Nucleus accumbens (tissue), 56 donors: Measurements from ENCODE around the gene NFYB.
"Not testable (repeated sequence)": the region's sequence is repeated elsewhere in the genome, so short reads cannot be mapped to it uniquely, and the experiment has no call there.

Experiments used
- DNase-seq, 56 donors: peaks; one replicate each; lab custom pipeline; 2025; lab: John Stamatoyannopoulos, UW

Gene NFYB

DNA sequence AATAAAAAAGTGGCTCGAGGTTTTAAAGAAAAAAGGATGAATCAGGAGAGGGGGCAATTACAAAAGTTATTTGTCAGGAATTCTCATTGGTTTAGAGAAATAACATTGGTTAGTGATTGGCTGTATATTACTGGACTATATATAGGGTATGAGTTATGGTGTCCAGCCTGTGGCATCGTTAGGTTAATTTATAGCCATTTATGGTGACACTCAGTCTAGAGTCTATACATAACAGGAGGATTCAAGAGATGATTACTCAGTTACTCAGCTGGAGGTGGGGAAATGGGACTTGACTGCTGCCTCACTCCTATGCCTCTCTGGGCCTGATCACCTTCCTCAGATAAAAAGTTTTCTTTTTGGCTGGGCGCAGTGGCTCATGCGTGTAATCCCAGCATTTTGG lies 25.6 kb upstream of the NFYB start:
- DNase-seq = no peak

DNA sequence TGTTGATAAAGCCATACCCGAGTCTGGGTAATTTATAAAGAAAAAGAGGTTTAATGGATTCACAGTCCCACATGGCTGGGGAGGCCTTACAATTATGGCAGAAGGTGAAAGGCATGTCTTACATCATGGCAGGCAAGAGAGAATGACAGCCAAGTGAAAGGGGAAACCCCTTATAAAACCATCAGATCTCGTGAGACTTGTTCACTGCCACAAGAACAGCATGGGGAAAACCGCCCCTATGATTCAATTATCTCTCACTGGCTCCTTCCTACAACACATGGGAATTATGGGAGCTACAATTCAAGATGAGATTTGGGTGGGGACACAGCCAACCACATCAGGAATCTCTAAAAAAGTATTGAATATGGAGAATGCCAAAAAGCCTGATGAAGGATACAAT lies 25.0 kb upstream of the NFYB start:
- not testable (repeated sequence) for DNase-seq

DNA sequence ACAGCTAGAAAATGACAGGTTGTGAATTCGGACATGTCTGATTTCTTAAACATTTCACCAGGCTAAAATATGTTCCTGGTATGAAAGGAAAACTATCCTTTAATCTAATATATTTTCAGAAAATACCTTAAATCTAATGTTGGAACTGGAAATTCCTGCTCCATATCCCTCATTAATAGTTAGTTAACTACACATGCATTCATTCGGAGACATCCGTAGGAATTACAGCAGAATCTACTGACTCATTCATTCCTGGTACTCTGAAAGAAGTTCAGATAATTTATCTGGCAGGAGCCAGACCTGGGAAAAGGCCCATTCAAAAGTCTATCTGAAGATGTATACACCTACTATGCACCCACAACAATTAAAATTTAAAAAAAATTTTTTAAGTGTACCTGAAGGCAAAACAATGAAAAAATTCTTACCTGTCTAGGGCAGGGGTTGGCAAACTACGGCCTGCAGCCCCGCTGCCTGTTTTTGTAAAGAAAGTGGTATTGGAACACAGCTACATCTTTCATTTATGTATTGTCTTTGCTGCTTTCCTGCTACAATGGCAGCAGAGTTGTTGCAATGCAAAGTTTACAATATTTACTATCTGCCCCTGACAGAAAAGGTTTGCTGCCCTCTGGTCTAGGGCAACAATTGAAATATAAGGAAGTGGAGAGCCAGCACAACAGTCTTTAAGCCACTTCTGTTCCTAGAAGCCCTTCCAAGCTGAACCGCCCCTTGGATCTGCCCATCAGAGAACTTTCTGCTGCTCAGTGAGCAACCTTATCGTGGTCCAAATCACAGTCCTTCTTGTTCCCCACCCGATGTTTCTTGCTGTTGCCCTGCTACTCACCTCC lies 17.9 kb upstream of the NFYB start:
- DNase-seq = no peak

DNA sequence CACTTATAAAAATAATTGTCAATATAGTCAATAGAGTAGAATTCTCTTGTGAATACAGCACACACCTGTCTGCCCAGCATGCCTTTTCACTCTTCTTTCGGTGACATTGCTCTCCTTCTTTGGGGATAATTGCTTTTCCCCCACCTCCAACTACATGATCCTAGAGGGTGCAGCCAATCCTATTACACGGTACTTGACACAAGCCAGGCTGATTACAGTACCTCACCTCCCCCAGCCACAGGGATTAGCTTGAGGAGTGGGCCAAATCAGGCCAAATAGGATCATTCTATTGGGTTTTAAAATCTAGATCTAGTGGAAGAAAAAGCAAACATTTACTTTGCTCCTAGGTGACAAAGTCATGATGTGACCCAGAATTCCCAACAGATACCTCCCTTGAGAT lies 16.8 kb upstream of the NFYB start:
- no peak for DNase-seq

DNA sequence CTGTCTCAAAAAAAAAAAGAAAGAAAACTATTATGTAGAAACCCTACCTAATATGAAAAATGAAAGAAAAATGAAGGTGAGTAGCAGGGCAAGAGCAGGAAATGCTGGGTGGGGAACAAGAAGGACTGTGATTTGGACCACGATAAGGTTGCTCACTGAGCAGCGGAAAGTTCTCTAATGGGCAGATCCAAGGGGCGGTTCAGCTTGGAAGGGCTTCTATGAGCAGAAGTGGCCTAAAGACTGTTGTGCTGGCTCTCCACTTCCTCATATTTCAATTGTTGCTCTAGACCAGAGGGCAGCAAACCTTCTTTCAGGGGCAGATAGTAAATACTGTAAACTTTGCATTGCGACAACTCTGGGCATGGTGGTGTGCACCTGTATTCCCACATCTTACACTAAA lies 16.3 kb upstream of the NFYB start:
- DNase-seq = no peak

DNA sequence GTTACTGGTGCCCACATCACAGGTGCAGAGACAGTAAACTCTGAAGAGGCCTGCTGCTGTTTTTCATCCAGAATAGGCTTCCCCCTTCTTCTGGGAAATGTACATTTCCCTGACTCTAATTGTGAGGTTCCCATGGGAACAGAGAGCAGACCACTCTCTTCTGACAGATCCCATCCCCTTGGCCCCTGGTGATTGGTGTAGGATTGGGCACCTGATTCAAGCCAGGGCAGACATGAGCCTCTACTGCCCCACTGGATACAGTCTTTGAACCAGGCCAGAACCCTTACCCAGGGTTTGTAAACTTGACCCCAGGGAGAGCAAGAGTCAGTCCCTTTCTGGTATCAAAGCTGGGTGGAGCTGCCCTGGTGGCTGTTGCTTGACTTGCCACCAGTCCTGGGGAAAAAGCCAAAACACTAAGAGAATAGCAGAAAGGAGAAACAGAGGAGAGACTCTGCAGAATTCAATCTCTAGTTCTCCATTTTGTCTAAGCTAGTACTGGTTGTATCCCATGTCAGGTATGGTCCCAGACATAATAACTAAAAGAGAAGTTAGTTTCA lies 14.8 kb upstream of the NFYB start:
- no peak for DNase-seq

DNA sequence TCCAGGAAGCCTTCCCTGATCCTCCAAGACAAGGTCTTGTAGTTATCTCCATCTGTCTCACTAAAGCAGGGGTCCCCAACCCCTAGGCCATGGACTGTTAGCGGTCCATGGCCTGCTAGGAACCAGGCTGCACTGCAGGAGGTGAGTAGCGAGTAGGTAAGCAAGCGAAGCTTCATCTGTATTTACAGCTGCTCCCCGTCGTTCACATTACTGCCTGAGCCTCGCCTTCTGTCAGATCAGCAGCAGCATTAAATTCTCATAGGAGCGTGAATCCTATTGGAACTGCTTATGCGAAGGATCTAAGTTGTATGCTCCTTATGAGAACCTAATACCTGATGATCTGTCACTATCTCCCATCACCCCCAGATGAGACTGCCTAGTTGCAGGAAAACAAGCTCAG lies 12.4 kb upstream of the NFYB start:
- no peak for DNase-seq

DNA sequence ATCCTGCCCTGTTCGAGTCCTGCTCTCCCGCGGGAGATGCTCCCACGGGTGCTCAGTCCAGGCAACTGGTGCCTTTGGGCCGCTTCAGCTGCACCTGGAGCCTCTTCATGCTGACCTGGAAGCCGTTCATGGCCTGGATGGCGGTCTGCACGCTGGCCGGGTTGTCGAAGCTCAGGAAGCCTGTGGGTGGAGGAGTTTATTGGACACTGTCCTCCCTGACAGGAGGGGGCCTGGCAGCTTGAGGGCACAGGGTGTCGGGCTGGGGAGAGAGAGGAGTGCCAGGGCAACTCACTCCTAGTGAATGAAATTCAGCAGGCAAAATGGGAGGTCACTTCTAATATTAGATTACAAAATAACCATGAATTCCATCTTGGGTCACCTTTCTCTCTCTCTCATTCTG lies 9.3 kb upstream of the NFYB start:
- no peak for DNase-seq

DNA sequence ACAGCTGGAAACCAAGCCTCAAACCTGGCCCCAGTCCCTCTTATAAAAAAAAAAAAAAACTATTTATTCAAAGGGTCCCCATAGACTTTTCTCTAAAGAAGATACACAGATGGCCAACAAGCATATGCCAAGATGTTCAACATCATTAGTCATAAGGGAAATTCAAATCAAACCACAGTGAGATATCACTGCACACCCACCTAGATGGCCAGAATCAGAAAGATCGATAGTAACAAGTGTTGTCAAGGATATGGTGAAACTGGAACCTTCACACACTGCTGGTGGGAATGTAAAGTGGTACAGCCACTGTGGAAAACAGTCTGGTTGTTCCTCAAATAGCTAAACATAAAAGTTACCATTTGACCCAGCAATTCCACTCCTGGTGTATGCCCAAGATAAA lies 5.9 kb upstream of the NFYB start:
- DNase-seq = no peak

DNA sequence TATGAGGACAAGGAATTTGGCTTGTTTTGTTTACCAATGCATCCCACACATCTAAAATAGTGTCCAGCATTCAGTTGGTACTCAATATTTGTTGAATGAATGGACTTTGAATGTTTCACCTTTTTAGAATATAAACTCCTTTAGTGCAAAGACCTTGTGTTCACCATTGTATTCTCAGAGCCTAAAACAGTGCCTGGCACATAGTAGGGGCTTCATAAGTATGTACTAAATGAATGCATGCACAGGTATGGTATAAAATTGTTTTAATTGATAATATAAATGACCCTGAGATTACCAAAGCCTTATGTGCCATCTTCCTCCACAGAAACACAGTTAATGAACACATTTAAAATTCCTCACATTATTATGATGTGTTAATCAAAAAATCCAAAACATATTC lies 5.0 kb upstream of the NFYB start:
- DNase-seq = no peak

DNA sequence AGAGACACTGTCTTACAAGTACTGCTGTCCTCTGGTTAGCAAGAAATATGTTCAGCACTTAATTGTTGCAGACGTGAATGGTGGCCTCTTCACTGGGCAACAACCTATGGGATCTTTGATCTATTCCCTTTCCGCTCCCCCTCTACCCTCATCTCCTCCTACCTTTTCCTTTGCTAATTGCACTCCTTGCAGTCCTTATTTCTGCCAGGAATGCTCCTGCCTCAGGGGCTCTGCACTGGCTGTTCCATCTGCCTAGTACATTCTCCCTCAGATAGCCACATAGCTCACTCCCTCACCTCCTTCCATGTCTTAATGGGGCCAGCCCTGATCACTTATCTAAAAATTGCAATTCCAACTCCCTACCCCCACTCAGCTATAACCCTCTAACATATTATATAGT lies 4.5 kb upstream of the NFYB start:
- DNase-seq = no peak

DNA sequence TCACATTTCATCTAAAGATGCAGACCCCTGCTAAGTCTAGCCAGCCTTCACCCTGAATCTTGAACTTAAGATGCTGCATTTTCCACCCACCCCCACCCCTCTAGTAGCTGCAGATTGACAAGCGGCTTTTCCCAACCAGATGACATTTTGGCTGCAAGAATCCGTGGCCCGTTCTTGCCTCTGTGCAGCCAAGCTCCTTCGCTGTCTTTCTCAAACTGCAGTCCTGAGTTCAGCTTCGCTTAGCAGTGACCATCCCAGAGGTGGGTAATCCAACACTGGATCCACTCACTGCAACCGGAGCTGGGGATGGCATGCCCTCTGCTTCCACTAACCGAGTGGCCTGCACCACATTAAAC lies 765 bp upstream of the NFYB start:
- peak in 22 of 56 donors; percentile 10 to 63 (median 40) for DNase-seq

DNA sequence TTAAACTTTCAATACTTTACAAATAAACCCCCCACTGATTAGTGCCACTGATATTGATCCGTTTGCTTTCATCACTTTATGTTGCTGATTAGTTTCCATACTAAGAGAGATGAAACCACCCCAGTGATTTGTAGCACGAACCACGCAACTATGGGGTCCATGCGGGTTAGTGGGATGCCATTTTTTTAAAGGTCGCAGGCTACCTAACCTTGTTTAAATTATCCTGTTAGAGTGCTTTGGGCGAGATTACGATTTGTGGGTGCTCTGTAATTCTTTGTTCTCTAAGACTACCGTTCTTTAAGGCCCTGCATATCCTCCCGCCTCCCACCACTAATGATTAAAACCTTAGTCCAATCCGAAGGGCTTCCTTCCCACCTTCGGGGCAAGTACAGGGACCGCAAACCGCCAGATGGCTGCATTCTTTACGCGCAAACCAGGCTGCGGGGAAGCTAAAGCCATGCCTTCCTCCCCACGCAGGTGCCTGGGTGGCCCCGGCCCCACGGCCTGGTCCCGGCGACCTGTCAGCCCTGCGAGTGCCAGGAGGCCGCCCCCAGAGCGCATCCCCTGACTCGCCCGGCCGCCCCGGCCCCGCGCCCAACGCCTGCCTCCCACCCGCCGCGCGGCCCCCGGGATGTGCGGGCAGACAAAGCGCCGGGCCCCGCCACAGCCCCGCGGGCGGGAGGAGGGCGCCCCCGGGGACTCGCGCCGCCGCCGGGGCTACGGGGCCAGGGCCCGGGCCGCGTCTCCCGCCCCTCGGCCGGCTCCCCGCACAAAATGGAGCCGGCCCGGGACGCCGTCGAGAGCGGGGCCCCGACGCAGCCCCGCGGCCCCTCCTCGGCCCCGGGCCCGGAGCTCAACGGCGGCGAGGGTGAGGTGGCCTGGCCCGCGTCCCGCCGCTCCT lies 759 bp downstream of the NFYB start:
- DNase-seq = peak in 42 of 56 donors; percentile 1 to 48 (median 20)

DNA sequence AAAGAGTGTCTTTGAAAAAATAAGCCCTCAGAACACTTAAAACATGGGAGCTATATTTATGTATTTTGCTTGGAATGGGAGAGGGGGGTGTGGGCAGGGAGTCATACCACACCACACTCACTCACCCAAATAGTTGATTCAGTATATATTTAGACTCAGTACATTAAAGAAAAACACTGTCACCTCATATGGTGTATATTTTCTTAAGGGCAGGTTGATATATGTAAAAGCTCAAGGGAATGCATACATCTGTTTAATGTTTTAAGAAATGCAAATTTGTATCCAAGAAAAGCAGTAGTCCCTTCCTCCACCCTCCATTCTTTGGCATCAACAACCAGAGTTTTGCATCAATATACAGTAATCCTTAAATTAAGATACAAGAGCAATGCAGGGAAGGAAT lies 1.4 kb downstream of the NFYB start:
- DNase-seq = no peak

DNA sequence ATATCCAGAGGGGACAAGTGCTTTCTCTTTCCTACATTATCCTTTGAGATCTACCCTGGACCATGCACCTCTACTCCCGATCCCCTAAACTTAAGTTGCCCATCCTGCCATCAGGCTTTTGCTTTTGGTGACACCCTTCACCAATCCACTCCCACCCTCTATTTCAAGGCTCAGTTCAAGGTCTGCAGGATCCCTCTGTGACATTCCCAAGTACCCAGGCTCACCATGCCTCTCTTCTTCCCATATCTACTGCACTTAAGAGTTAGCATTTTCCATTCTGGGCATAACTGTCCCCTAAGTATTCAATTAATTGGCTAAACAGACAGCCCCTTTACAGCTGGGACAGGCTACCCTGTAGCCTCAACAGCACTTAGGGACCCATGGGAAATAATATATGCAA lies 3.1 kb downstream of the NFYB start:
- no peak for DNase-seq

DNA sequence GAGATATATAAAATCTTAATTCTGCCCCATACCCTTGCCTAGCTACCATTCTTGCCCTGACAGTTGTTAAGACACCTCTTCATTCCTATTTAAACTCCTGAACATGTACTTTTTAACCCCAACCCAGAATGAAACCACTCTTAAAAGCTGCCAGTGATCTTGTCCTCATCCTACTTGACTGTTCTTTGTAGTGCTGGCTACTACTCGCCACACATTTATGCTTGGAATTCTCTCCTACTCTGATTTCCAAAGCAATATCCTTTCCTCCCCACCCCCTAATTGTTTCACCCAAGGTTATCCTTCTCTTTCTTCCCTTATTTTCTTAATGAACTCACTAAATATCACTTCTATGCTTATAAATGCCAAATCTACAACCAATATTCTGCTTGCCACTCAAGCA lies 4.1 kb downstream of the NFYB start:
- no peak for DNase-seq

DNA sequence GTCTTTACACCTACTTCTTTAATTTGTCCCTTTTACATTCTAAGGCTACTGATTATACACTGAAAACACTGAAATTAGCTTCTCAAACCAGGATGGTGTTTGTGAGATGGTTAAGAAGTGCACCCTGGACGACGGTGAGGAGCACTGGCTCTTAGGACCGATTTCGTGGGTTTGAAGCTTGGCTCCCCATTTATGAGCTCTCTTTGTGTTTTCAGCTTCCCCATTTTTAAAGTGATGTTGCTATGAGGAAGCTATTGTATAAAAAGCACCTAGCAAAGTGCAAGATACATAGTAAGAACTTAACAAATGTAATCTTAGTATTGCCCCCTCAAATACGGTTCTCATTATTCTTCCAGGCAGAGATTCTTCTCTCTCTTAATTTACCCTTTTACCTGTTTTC lies 4.7 kb downstream of the NFYB start:
- DNase-seq = no peak

DNA sequence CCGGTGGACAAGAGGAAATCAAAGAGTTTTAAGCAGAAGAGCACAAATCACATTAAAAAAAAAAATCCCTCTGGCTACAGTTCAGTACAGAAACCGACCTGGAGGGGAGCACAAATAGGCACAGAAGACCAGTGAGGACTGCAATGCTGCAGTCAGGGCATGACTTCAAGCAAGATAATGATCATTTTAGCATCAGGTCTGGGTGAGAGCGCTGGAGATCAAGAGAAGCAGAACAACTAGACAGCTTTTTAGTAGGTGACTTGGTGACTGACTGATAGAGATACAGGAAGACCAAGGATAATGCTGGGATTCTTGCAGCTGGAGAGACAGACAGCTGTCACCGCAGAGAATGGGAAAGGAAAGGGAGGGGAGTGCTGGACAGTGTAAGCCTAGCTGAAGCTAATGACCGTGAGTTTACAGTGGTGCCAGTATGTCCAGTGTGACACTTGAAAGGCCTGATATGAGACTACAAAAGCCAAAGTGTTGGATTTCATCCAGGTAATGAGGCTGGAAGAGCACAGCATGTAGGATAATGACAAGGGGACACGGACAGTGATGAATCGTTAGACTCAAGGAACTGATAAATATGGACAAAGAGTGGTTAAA lies 5.6 kb downstream of the NFYB start:
- DNase-seq = peak in 4 of 56 donors; percentile 1 to 12 (median 5)

DNA sequence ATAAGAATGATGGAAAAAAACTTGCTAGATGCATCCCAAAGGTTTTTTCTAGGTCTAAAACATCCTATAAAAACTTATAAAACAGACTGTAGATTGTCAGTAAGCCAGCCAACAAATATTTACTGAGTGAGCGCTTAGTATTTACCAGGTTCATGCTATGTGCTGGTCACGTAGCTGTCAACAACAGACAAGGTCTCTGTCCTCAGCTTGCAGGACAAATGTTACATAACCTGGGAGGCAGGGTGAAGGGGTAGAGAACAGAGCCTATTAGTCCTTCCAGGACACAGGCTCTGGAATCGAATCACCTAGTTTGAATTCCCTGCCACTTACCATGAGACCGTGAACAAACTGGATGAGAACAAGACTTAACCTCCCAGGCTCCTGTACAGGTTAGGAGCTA lies 6.4 kb downstream of the NFYB start:
- DNase-seq = no peak

DNA sequence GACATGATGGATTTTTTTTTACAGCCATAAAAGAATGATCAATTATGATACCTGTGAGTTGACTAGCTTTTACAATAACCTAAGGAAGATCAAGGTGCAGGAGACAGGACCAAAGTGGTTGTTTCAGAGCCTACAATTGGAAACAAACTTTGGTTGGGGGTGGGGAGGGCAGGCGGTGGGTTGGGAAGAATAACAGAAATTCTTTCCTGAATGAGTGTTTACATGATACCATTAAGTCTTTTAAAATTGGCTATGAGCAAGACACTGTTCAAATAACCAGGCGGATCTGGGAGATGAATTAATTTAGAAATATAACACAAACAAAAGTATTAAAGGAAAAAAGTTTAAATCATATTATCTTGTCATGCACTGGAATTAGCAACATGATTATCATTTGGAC lies 7.2 kb downstream of the NFYB start:
- no peak for DNase-seq

DNA sequence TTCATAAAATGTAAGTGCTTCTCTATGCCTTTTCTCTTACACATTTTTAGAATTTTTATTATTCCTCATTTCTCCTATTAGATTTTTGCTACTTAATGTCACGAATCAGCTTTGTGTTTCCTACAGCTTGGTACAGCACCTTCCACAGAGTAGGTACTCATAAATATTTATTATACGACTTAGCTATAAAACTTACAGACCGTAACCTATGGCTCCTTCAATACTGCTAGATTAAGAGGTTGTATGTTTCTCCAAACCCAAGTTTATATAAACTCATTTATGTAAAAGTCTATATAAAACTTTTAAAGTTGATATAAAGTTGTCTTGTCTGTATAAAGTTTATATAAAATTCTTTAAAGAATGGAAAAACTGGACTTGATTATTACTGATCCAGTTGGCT lies 11.5 kb downstream of the NFYB start:
- no peak for DNase-seq
